GM12873 (cell line): Measurements from ENCODE around the gene OCIAD1.

Source experiments
- CTCF ChIP-seq: IDR thresholded peaks from 2 replicates; pipeline ENCODE4 v1.5.1; 2012; ENCODE audit warnings: low read depth, mild to moderate bottlenecking, moderate library complexity, low read length, control low read depth; ENCODE audit not compliant: insufficient read depth; ENCODE audit errors: missing control alignments

OCIAD1 gene

GRCh38 chr4:48908687-48909086 lies 77.8 kb downstream of the OCIAD1 start:
- TF ChIP-seq CTCF = no peak

DNA sequence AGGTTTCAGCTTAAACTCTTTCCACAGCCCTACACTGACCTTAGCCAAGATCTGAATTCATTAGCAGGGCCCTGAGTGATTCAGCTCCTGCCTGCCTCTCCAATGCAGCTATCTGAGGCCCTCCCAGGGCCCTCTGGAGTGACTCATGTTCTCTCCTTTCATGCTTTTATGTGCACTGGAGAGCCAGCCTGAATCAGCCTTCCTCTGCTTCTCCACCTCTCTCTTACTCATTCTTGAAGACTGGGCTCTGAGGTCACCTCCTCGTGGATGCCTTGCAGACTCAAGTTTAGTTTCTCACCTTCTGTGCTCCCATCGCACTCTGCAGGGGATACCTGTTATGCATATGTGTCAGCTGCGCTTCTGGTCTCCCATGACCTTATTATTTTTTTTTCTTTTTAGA lies 78.8 kb downstream of the OCIAD1 start:
- no peak for TF ChIP-seq CTCF

DNA sequence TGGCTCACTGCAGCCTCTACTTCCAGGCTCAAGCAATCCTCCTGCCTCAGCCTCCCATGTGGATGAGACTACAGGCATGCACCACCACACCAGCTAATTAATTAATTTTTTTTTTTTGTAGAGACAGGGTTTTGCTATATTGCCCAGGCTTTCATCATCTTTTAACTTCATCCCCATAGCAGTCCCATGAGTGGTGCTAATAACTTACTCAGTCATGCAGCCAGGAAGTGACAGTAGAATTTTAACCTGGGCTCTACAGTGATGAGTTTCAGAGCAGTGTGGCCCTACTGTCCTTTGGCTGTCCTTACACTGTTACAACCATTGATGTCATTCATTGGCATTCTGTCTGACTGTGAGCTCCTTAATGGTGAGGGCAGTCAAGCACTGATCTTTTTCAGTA lies 79.6 kb downstream of the OCIAD1 start:
- no peak for TF ChIP-seq CTCF
